IMR-90 (cell line): ENCODE measurements around the gene ANKMY1. TPM values are rescaled to one million over a fixed set of nuclear protein-coding genes. Genes with fewer than 3 reads are reported as not detected.

Experiments used
- ATAC-seq: fragments of 200-7000 bp; cut with Tn5 transposase; 2 replicates; pipeline ENCODE4 v1.9.1; 2020; ENCODE audit warnings: low read depth, mild to moderate bottlenecking, moderate library complexity
- BruUV-seq: library from RNA; stranded (reverse); fragments of 400-500 nt; replicated peaks from 2 replicates; lab custom pipeline; 2021; lab: Mats Ljungman, UMichigan
- CTCF ChIA-PET: fragments of 300-600 bp; formaldehyde crosslinking; extraction: SDS; loops from one replicate; lab custom pipeline; 2021; ENCODE audit warnings: antibody characterized with exemption; lab: Yijun Ruan, JAX
- POLR2A ChIA-PET: fragments of 300-600 bp; sonication (Branson Sonifier 250); formaldehyde crosslinking; loops from one replicate; lab custom pipeline; 2022; ENCODE audit warnings: antibody characterized with exemption; ENCODE audit not compliant: unreplicated experiment; lab: Charles Lee
- DNase-seq: peaks from one replicate; pipeline ENCODE4 v3.0.0; 2013
- H2AFZ ChIP-seq: replicated peaks from 2 replicates; pipeline ENCODE3; 2013; ENCODE audit warnings: low read length, mild to moderate bottlenecking; ENCODE audit not compliant: poor library complexity
- H2AK5ac ChIP-seq: 2 replicates; pipeline ENCODE4 v1.6.1; 2013; ENCODE audit warnings: low read depth, low read length, inconsistent platforms
- H2AK9ac ChIP-seq: replicated peaks from 2 replicates; pipeline ENCODE3; 2013; ENCODE audit warnings: mild to moderate bottlenecking, low read depth, low read length, moderate library complexity; ENCODE audit not compliant: poor library complexity
- H2BK120ac ChIP-seq: 2 replicates; pipeline ENCODE4 v1.6.1; 2013; ENCODE audit warnings: low read depth, low read length, inconsistent platforms
- H2BK15ac ChIP-seq: 3 replicates; pipeline ENCODE4 v1.6.1; 2013; ENCODE audit warnings: low read depth, low read length, inconsistent platforms
- H2BK20ac ChIP-seq: 2 replicates; pipeline ENCODE4 v1.6.1; 2013; ENCODE audit warnings: low read depth, mild to moderate bottlenecking, inconsistent platforms, low read length, moderate library complexity
- H2BK5ac ChIP-seq: 2 replicates; pipeline ENCODE4 v1.6.1; 2013; ENCODE audit warnings: mild to moderate bottlenecking, low read depth, low read length, inconsistent platforms; ENCODE audit not compliant: poor library complexity, severe bottlenecking
- H3K14ac ChIP-seq: replicated peaks from 2 replicates; pipeline ENCODE4 v1.6.1; 2013; ENCODE audit warnings: low read depth, low read length, inconsistent platforms
- H3K18ac ChIP-seq: 2 replicates; pipeline ENCODE4 v1.6.1; 2013; ENCODE audit warnings: low read depth, low read length, control low read depth
- H3K23ac ChIP-seq: 2 replicates; pipeline ENCODE4 v1.6.1; 2013; ENCODE audit warnings: low read depth, low read length, inconsistent platforms
- H3K27ac ChIP-seq: 2 replicates; pipeline ENCODE4 v1.5.1; 2013; ENCODE audit warnings: mild to moderate bottlenecking, control low read depth, low read length; ENCODE audit not compliant: insufficient read depth
- H3K27me3 ChIP-seq: 2 replicates; pipeline ENCODE4 v1.6.1; 2013; ENCODE audit warnings: low read length; ENCODE audit not compliant: control insufficient read depth, insufficient read depth
- H3K36me3 ChIP-seq: 2 replicates; pipeline ENCODE4 v1.6.1; 2013; ENCODE audit warnings: low read length, mixed read lengths; ENCODE audit not compliant: control insufficient read depth, insufficient read depth
- H3K4ac ChIP-seq: 2 replicates; pipeline ENCODE4 v1.6.1; 2013; ENCODE audit warnings: low read depth, low read length, inconsistent platforms
- H3K4me1 ChIP-seq: 2 replicates; pipeline ENCODE4 v1.6.1; 2013; ENCODE audit warnings: low read length, mixed read lengths; ENCODE audit not compliant: control insufficient read depth, insufficient read depth
- H3K4me2 ChIP-seq: 2 replicates; pipeline ENCODE4 v1.6.1; 2013; ENCODE audit warnings: low read depth, mild to moderate bottlenecking, control low read depth, low read length, moderate library complexity
- H3K4me3 ChIP-seq: 2 replicates; pipeline ENCODE4 v1.5.1; 2013; ENCODE audit warnings: low read depth, mild to moderate bottlenecking, control low read depth, low read length, moderate library complexity; ENCODE audit not compliant: insufficient read depth
- H3K56ac ChIP-seq: 2 replicates; pipeline ENCODE4 v1.6.1; 2013; ENCODE audit warnings: low read length, inconsistent platforms; ENCODE audit not compliant: insufficient read depth; ENCODE audit errors: extremely low read depth
- H3K79me1 ChIP-seq, 2 experiments: 2 replicates each; pipeline ENCODE4 v1.6.1; 2013; ENCODE audit warnings: low read length in 2 of 2, inconsistent platforms in 1 of 2, low read depth in 1 of 2
- H3K9ac ChIP-seq: 2 replicates; pipeline ENCODE4 v1.6.1; 2013; ENCODE audit warnings: low read depth, low read length, control low read depth
- H3K9me1 ChIP-seq: 2 replicates; pipeline ENCODE4 v1.6.1; 2013; ENCODE audit warnings: low read length, inconsistent platforms; ENCODE audit not compliant: insufficient read depth
- H3K9me3 ChIP-seq: 2 replicates; pipeline ENCODE4 v1.6.1; 2013; ENCODE audit warnings: low read length; ENCODE audit not compliant: control insufficient read depth, insufficient read depth
- H4K20me1 ChIP-seq: 2 replicates; pipeline ENCODE4 v1.6.1; 2013; ENCODE audit warnings: low read length, inconsistent platforms; ENCODE audit not compliant: insufficient read depth
- H4K5ac ChIP-seq: 2 replicates; pipeline ENCODE4 v1.6.1; 2013; ENCODE audit warnings: mild to moderate bottlenecking, low read depth, low read length, control low read depth
- H4K8ac ChIP-seq, 2 experiments: 2 replicates each; pipeline ENCODE4 v1.6.1; 2013; ENCODE audit warnings: low read depth in 2 of 2, low read length in 2 of 2, control low read depth in 1 of 2, inconsistent platforms in 1 of 2
- H4K91ac ChIP-seq: 2 replicates; pipeline ENCODE4 v1.6.1; 2013; ENCODE audit warnings: low read depth, low read length, inconsistent platforms; ENCODE audit not compliant: insufficient read depth
- CEBPB ChIP-seq: IDR thresholded peaks from 2 replicates; pipeline ENCODE4 v1.6.1; 2012; ENCODE audit warnings: low read depth, low read length, improper control_type of control experiment
- CHD1 ChIP-seq: IDR thresholded peaks from 2 replicates; pipeline ENCODE4 v1.6.1; 2012; ENCODE audit warnings: low read depth, low read length, improper control_type of control experiment
- FOS ChIP-seq: fragments of 150-350 bp; IDR thresholded peaks from 2 replicates; pipeline ENCODE4 v1.6.1; 2016; ENCODE audit warnings: low read depth, low read length
- MAFK ChIP-seq: IDR thresholded peaks from 2 replicates; pipeline ENCODE4 v1.6.1; 2012; ENCODE audit warnings: low read depth, low read length, improper control_type of control experiment
- MAZ ChIP-seq: IDR thresholded peaks from 2 replicates; pipeline ENCODE4 v1.6.1; 2012; ENCODE audit warnings: low read depth, mild to moderate bottlenecking, low read length, improper control_type of control experiment, moderate library complexity, borderline replicate concordance
- MXI1 ChIP-seq: IDR thresholded peaks from 2 replicates; pipeline ENCODE4 v1.6.1; 2012; ENCODE audit warnings: low read depth, mild to moderate bottlenecking, low read length, moderate library complexity, borderline replicate concordance
- NFE2L2 ChIP-seq: fragments of 150-350 bp; IDR thresholded peaks from 2 replicates; pipeline ENCODE4 v1.6.1; 2016; ENCODE audit warnings: low read depth, mild to moderate bottlenecking, low read length
- RCOR1 ChIP-seq: IDR thresholded peaks from 2 replicates; pipeline ENCODE4 v1.6.1; 2012; ENCODE audit warnings: mild to moderate bottlenecking, low read length, improper control_type of control experiment; ENCODE audit not compliant: insufficient replicate concordance
- RFX5 ChIP-seq: IDR thresholded peaks from 2 replicates; pipeline ENCODE4 v1.8.0; 2012; ENCODE audit warnings: low read depth, mild to moderate bottlenecking, low read length, moderate library complexity
- SMC3 ChIP-seq: fragments of 150-350 bp; IDR thresholded peaks from 2 replicates; pipeline ENCODE4 v1.6.1; 2016; ENCODE audit warnings: low read depth, mild to moderate bottlenecking, antibody characterized with exemption, low read length, moderate library complexity
- WGBS, 2 experiments: methylation state at CpG; one replicate each; pipeline versions ENCODE4 v1.1.5 to v1.1.7; 2013; ENCODE audit warnings: missing lambda C conversion rate in 2 of 2; ENCODE audit not compliant: insufficient read length in 1 of 2; ENCODE audit errors: extremely low coverage in 2 of 2; 5-methylcytosine and 5-hydroxymethylcytosine counted together
- dilution Hi-C: fragments of 300-500 bp; cut with HindIII; formaldehyde crosslinking; loops from one replicate; pipeline ENCODE4 v1.14.3; 2018; ENCODE audit warnings: low sequenced_read_pairs; ENCODE audit not compliant: unreplicated experiment
- in situ Hi-C: fragments of 300-500 bp; cut with MboI; formaldehyde crosslinking; loops from 3 replicates; pipeline ENCODE4 v1.14.3; 2019; ENCODE audit warnings: low sequenced_read_pairs, inconsistent platforms, mixed read lengths
- intact Hi-C: fragments of 100-400 bp; cut with micrococcal nuclease; formaldehyde crosslinking; loops from 2 replicates; pipeline ENCODE4 v1.10.0; 2022
- polyA plus RNA-seq, 3 experiments: library from polyadenylated mRNA; depleted of rRNA; stranded (reverse); fragments of >200 nt; gene quantifications; 2 replicates each; pipeline ENCODE4 v1.2.3, GENCODE V29; 2012; ENCODE audit warnings: low replicate concordance in 1 of 3
- total RNA-seq: library from RNA; depleted of rRNA; stranded (reverse); fragments of >200 nt; gene quantifications from 2 replicates; pipeline ENCODE4 v1.2.3, GENCODE V29; 2012
- TF ChIP-seq, protein P1 (sequence below): fragments of 150-350 bp; IDR thresholded peaks from 2 replicates; pipeline ENCODE4 v1.6.1; 2017; ENCODE audit warnings: mild to moderate bottlenecking, antibody characterized with exemption, low read length, low read depth
- TF ChIP-seq, protein P2 (sequence below): conservative IDR thresholded peaks from 2 replicates; pipeline ENCODE4 v1.5.1; 2012; ENCODE audit warnings: mild to moderate bottlenecking, low read depth, low read length, improper control_type of control experiment

ANKMY1 gene
- total and polyA plus RNA-seq, 2 of the 4 experiments (the other 2 are of a cell fraction), result 2.9 to 5.5 TPM

DNA sequence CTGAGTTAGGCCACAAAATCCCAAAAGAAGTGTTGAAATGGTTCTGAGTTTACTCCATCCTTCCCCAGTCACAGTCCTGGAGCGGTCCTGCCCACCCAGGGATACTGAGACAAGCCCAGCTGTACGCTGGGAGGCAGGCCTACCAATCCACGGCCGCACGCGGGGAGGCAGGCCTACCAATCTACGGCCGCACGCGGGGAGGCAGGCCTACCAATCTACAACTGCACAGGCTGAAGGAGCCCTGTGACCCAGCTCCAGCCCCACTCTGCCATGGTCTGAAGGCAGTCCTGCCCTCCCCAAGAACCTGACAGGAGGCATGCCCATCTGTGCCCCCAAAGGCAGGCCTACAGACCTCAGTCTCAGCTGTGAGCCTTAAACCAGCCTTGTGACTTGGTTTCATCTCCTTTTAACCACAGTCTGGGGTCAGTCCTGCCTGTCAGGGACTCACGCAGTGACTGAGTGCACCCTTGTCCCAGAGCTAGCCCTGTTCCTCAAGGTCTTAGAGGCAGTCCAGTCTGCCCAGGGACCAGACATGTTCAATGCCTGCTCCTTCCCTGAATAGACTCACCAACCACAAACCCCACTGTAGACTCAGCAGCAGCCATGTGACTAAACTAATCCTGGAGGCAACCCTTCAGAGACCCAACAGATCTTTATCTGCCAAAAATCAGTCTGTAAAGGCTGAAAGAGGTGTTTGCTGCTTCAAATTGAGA, 85.6 kb downstream of the ANKMY1 start:
- no peak overlapping the region for H3K14ac ChIP-seq
- H4K91ac ChIP-seq, result no peak overlapping the region
- no TSS peak for BruUV-seq
- dilution Hi-C loops, result no loop called here
- WGBS, 2 experiments, result 98% methylated on average over 8 of the region's 11 CpGs; no CpG with 5 or more reads in 1 of the 2 experiments
- ChIA-PET POLR2A (no interaction called here), CTCF (interaction anchor here (0.6 kb wide), 1 partner anchor 20 kb away, joined by 3 read pairs; no protein-coding TSS in a partner anchor)
- in situ Hi-C loops, result no loop called here
- 0 out of 4 replicates have a peak, but pooled peaks cover 0 to 3% of the 10 kb centered on the region in 2 experiments for H3K79me1 ChIP-seq
- H4K8ac ChIP-seq, result no peak overlapping the region
- no peak overlapping the region for H3K56ac ChIP-seq
- H2BK120ac ChIP-seq, result no peak overlapping the region
- H3K9me1 ChIP-seq, result peaks cover 7% of the 10 kb centered on the region
- H2AK5ac ChIP-seq, result no peak overlapping the region
- intact Hi-C loops, result no loop called here
- peaks cover 5% of the 10 kb centered on the region; the same call in 1 of the 2 replicates for H3K9me3 ChIP-seq
- ATAC-seq, result no peak
- H3K4me1 ChIP-seq, result no peaks in the 10 kb centered on the region
- H2AK9ac ChIP-seq, result no peak overlapping the region
- no peak overlapping the region for H2BK20ac ChIP-seq
- no peak overlapping the region for H3K4me2 ChIP-seq
- no peak overlapping the region for H3K23ac ChIP-seq
- H3K9ac ChIP-seq, result no peak overlapping the region
- TF ChIP-seq SMC3, result no peak
- no peak for TF ChIP-seq MXI1
- no peak for TF ChIP-seq MAFK
- no peak for TF ChIP-seq MAZ
- TF ChIP-seq NFE2L2, result no peak
- TF ChIP-seq RFX5, result no peak
- no peak for TF ChIP-seq CHD1
- no peak for TF ChIP-seq RCOR1
- no peak for TF ChIP-seq CEBPB
- TF ChIP-seq, protein P1, sequence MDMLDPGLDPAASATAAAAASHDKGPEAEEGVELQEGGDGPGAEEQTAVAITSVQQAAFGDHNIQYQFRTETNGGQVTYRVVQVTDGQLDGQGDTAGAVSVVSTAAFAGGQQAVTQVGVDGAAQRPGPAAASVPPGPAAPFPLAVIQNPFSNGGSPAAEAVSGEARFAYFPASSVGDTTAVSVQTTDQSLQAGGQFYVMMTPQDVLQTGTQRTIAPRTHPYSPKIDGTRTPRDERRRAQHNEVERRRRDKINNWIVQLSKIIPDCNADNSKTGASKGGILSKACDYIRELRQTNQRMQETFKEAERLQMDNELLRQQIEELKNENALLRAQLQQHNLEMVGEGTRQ, result no peak
- TF ChIP-seq, protein P2, sequence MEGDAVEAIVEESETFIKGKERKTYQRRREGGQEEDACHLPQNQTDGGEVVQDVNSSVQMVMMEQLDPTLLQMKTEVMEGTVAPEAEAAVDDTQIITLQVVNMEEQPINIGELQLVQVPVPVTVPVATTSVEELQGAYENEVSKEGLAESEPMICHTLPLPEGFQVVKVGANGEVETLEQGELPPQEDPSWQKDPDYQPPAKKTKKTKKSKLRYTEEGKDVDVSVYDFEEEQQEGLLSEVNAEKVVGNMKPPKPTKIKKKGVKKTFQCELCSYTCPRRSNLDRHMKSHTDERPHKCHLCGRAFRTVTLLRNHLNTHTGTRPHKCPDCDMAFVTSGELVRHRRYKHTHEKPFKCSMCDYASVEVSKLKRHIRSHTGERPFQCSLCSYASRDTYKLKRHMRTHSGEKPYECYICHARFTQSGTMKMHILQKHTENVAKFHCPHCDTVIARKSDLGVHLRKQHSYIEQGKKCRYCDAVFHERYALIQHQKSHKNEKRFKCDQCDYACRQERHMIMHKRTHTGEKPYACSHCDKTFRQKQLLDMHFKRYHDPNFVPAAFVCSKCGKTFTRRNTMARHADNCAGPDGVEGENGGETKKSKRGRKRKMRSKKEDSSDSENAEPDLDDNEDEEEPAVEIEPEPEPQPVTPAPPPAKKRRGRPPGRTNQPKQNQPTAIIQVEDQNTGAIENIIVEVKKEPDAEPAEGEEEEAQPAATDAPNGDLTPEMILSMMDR, result no peak
- TF ChIP-seq FOS, result no peak
- peaks cover 18% of the 10 kb centered on the region; the same call in 1 of the 2 replicates for H4K20me1 ChIP-seq
- H2BK5ac ChIP-seq, result no peak overlapping the region
- no peak overlapping the region for H3K4ac ChIP-seq
- no peak overlapping the region for H4K5ac ChIP-seq
- H2BK15ac ChIP-seq, result no peak overlapping the region
- DNase-seq, result no peak
- no peaks in the 10 kb centered on the region for H3K27me3 ChIP-seq
- H3K36me3 ChIP-seq, result no peaks in the 10 kb centered on the region
- no peak overlapping the region for H3K4me3 ChIP-seq
- no peak overlapping the region for H3K27ac ChIP-seq
- no peak overlapping the region for H3K18ac ChIP-seq
- H2AFZ ChIP-seq, result no peak overlapping the region
